ENCODE measurements around the gene CYSTM1. TPM values are rescaled to one million over a fixed set of nuclear protein-coding genes. Genes with fewer than 3 reads are reported as not detected.

The CYSTM1 gene
- total and polyA plus RNA-seq, 10 donors: 25.8 to 78.3 (median 38.3) TPM

- Histone ChIP-seq H3K4me3 (no peak overlapping the region), H3K36me3 (no peaks in the 10 kb centered on the region), H3K27me3 (replicated peaks in 1 of 7) (no peaks in the 10 kb centered on the region), H3K9me3 (no peaks in the 10 kb centered on the region), H3K27ac (no peak overlapping the region), H3K4me1 (peaks cover 0 to 20% (median 6%) of the 10 kb centered on the region in 6 donors)
- no peak for TF ChIP-seq CTCF (IDR thresholded peaks at IDR 0.05 in 8 of 11, conservative IDR thresholded peaks at IDR 0.05 in 3 of 11)
- TF ChIP-seq POLR2AphosphoS5 (IDR thresholded peaks at IDR 0.05): no peak
- no peak for TF ChIP-seq POLR2A (IDR thresholded peaks at IDR 0.05)
- no peak for DNase-seq
- 74 to 92% (median 91%) methylated on average over 5 of the region's 5 CpGs for WGBS, 5 donors
- intact Hi-C loops (cut with DNase I; ENCODE audit: low total_unique reads): no loop called here
Observed at GRCh38 chr5:140162781-140163180, 12.2 kb upstream of the CYSTM1 start.

- Histone ChIP-seq H3K36me3 (no peaks in the 10 kb centered on the region), H3K4me3 (no peak overlapping the region), H3K9me3 (no peaks in the 10 kb centered on the region), H3K27ac (peak overlapping the region in 5 of 8 donors; percentile 32 to 60 (median 43)), H3K27me3 (replicated peaks in 1 of 7) (no peaks in the 10 kb centered on the region), H3K4me1 (peaks cover 0 to 25% (median 6%) of the 10 kb centered on the region in 6 donors)
- WGBS, 5 donors: 64 to 81% (median 72%) methylated on average over 5 of the region's 5 CpGs
- intact Hi-C loops (cut with DNase I; ENCODE audit: low total_unique reads): no loop called here
- DNase-seq: no peak
- TF ChIP-seq CTCF (IDR thresholded peaks at IDR 0.05 in 8 of 11, conservative IDR thresholded peaks at IDR 0.05 in 3 of 11): no peak
- TF ChIP-seq POLR2AphosphoS5 (IDR thresholded peaks at IDR 0.05): peak in 2 of 3 donors; percentile 65 to 66
Observed at GRCh38 chr5:140165101-140165922, 9.7 kb upstream of the CYSTM1 start.

GRCh38 chr5:140165923-140166270, 9.1 kb upstream of the CYSTM1 start:
- WGBS, 5 donors: 54 to 79% (median 69%) methylated on average over 4 of the region's 4 CpGs
- Histone ChIP-seq H3K27ac (peak overlapping the region in 2 of 8 donors; percentile 43 to 60), H3K4me1 (peaks cover 0 to 25% (median 6%) of the 10 kb centered on the region in 6 donors), H3K27me3 (replicated peaks in 1 of 7) (no peaks in the 10 kb centered on the region), H3K4me3 (no peak overlapping the region), H3K9me3 (no peaks in the 10 kb centered on the region), H3K36me3 (no peaks in the 10 kb centered on the region)
- TF ChIP-seq CTCF (IDR thresholded peaks at IDR 0.05 in 8 of 11, conservative IDR thresholded peaks at IDR 0.05 in 3 of 11): no peak
- TF ChIP-seq POLR2AphosphoS5 (IDR thresholded peaks at IDR 0.05): no peak
- no peak for DNase-seq
- intact Hi-C loops (cut with DNase I; ENCODE audit: low total_unique reads): no loop called here

GRCh38 chr5:140166911-140167310, 8.1 kb upstream of the CYSTM1 start:
- no peak for DNase-seq
- Histone ChIP-seq H3K36me3 (no peaks in the 10 kb centered on the region), H3K27ac (no peak overlapping the region), H3K4me1 (peaks cover 0 to 25% (median 6%) of the 10 kb centered on the region in 6 donors), H3K9me3 (no peaks in the 10 kb centered on the region), H3K4me3 (no peak overlapping the region), H3K27me3 (replicated peaks in 1 of 7) (no peaks in the 10 kb centered on the region)
- intact Hi-C loops (cut with DNase I; ENCODE audit: low total_unique reads): no loop called here
- TF ChIP-seq POLR2AphosphoS5 (IDR thresholded peaks at IDR 0.05) (no peak), CTCF (IDR thresholded peaks at IDR 0.05 in 8 of 11, conservative IDR thresholded peaks at IDR 0.05 in 3 of 11) (no peak), POLR2A (IDR thresholded peaks at IDR 0.05) (no peak)
